NCI-H2196 (cell line): ENCODE measurements around the gene DAPK2.

Experiments used
- DNase-seq: peaks from one replicate; lab custom pipeline; 2025; ENCODE audit not compliant: unreplicated experiment; lab: John Stamatoyannopoulos, UW

The DAPK2 gene

GRCh38 chr15:64024172-64025050 is 21.9 kb downstream of the DAPK2 start:
- no peak for DNase-seq

GRCh38 chr15:64023220-64023619 is 23.1 kb downstream of the DAPK2 start:
- no peak for DNase-seq

DNA sequence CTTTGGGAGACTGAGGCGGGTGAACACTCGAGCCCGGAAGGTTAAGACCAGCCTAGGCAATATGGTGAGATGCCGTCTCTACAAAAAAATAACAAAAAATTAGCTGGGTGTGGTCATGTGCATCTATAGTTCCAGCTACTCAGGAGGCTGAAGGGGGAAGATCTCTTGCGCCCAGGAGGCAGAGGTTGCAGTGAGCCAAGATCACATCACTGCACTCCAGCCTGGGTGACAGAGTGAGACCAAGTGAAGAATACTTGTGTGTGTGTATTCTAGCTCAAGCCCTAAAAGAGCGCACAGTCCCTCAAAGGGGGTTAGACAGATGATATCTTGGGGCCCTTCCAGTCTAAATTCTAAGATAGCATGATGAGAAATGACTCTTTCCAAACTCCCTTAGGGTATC is 23.7 kb downstream of the DAPK2 start:
- DNase-seq: no peak

- DNase-seq: peak; percentile 74
Measured at GRCh38 chr15:64019764-64020163, 26.5 kb downstream of the DAPK2 start.

- no peak for DNase-seq
Measured at GRCh38 chr15:64017591-64018163, 28.6 kb downstream of the DAPK2 start.

DNA sequence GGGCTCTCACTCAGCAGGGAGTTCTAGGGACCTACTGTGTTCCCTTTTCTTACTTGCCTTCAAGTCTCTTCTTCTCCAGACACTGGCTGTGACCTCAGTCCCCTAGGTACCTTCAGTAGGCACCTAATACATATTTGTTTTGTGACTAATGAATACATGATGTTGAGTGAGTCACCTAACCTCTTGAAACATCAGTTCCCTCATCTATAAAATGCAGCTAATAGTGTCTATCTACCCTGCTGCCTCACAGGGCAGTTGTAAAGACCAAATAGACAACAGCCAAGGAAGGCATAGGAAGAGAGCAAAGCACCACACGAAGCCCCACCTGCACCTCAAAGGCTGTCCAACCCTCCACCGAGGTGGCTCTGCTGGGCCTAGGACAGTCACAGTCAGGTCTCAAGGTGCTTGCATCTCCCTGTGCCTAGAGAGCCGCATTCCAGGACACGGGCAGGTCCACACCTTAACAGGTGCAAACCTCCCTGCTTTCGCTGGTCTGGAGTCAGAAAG is 29.1 kb downstream of the DAPK2 start:
- peak; percentile 12 for DNase-seq

- DNase-seq: no peak
Measured at GRCh38 chr15:64016257-64016656, 30.0 kb downstream of the DAPK2 start.

- DNase-seq: peak; percentile 7
Measured at GRCh38 chr15:64014995-64015394, 31.3 kb downstream of the DAPK2 start.

DNA sequence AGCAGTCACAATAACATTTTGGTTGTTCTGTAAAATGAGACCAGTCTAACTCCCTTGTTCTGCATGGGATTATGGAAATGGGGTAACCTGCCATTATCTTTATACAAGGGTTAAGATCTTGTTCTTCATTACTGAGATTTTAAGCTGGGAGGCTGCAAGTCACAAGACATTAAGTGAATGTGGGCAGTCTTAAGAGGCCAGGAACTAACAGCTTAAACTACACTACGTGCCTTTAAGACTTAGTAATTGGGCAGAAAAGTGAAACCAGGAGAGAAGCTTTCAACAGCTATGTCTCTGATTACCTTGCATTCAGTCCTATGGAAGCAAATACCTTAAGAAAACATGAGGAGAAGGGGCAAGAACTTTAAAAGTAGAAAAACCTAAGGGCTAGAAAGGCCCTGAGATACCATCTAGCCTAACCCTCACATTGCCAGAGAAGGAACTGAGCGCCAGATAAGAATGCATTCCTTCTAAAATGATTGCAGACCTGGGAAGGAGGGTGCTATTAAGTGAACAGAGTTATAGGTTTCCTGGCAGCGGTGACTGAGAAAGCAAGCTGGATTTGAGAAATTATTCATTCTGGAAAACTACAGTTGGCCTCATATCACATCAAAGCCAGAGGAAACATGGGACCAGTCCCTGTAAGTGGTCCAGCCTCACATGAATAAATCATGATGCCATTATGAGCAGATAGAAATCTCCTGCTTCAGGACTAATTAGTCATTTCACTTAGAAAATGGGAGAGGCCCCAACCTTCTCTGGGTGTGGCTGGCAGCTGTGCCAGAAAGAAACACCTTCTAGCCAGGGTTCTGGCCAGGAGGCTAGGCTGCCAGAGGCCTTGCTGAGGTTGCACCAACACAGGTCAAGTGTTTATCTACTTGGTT is 32.9 kb downstream of the DAPK2 start:
- DNase-seq: peak; percentile 29

- no peak for DNase-seq
Measured at GRCh38 chr15:64011736-64012135, 34.5 kb downstream of the DAPK2 start.

GRCh38 chr15:64010719-64011118 is 35.6 kb downstream of the DAPK2 start:
- peak; percentile 47 for DNase-seq

DNA sequence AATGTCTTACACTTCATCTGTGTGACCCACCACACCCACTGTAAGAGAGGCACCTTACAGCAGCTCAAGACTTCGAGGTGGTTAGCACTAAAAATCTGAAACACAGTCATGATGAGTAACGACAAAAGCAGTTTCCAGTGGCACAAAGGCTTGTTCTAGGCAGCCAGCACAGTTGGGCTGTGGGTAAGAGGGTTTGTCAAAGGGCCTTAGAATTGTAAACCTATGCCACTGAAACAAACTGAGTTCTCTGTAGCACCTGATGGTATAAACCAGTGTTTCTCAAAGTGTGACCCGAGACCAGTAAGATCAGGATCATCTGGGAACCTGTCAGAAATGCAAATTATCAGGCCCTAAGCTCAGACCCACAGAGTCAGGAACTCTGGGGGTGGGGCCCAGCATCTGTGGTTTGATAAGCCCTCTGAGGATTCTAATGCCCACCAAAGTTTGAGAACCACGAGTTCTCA is 36.5 kb downstream of the DAPK2 start:
- no peak for DNase-seq

DNA sequence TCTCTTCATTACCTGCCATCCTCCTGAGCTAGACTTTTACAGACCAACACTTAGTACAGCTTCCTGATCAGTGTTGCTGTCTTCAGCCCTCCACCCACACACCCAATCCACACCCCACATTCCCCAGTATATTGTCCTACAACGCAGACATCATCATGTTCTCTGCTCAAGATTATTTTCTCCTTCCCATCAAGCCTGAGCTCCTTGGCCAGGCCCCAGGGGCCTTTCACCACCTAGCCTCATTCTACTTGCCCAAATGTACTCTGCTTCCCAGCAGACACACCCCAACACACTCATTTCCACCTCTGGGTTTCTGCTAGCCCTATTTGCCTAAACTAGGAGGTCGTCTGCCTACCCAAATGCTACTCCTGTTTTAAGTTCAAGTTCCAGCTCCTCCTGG is 37.0 kb downstream of the DAPK2 start:
- no peak for DNase-seq

- no peak for DNase-seq
Measured at GRCh38 chr15:64008177-64008576, 38.1 kb downstream of the DAPK2 start.

- peak; percentile 41 for DNase-seq
Measured at GRCh38 chr15:64006642-64007041, 39.6 kb downstream of the DAPK2 start.

DNA sequence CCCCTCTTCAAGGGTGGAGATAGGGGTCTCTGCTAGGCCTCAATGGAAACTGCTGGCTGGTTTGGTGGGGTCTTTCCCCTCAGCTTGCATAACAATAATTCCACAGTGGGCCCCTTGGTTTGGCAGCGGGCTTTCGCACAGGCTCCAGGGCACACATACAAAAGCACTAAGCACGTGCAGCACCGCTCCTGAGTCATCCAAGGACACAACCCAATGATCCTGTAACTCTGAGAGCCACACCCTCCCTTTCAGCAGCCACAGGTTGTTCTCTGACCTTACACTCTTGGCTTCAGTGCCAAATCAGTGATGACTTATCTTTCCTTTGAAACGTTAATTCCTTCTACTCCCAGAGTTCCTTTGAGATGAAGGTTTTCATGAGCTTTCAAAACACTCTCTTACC is 41.7 kb downstream of the DAPK2 start:
- DNase-seq: no peak

GRCh38 chr15:64004056-64004455 is 42.2 kb downstream of the DAPK2 start:
- no peak for DNase-seq

DNA sequence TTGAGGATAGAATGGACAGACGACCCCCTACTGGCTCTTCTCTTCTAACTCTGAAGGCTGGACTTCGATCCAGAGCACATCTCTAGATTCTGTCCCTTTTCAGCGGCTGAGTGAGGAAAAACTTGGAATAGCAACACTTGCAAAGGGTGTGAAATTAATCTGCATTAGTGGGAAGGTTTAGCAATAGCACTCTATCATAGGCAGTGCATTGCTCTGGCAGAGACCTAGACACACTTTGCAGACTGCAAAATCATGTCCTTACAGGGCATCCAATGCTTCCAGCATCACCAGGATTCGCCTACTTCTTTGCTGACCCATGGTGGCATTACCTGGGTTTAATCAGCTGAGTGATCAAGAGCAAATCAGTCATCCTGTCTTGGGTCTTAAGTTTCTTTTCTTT is 43.1 kb downstream of the DAPK2 start:
- no peak for DNase-seq

- DNase-seq: no peak
Measured at GRCh38 chr15:64001148-64001547, 45.1 kb downstream of the DAPK2 start.

GRCh38 chr15:64000183-64000951 is 45.9 kb downstream of the DAPK2 start:
- no peak for DNase-seq

- DNase-seq: no peak
Measured at GRCh38 chr15:63999177-63999576, 47.1 kb downstream of the DAPK2 start.
